NCI-H748 (cell line): ENCODE data around the gene RABGAP1L.
"Not testable (repeated sequence)": the region's sequence is repeated elsewhere in the genome, so short reads cannot be mapped to it uniquely, and the experiment has no call there.

Experiments
- DNase-seq: peaks from one replicate; lab custom pipeline; 2025; ENCODE audit not compliant: unreplicated experiment; lab: John Stamatoyannopoulos, UW

Gene RABGAP1L

GRCh38 chr1:174358344-174358743 lies 199.0 kb downstream of the RABGAP1L start:
- DNase-seq: peak; percentile 28

- DNase-seq: no peak
Observed at GRCh38 chr1:174358786-174359453, 199.6 kb downstream of the RABGAP1L start.

- no peak for DNase-seq
Observed at GRCh38 chr1:174359454-174359805, 200.1 kb downstream of the RABGAP1L start.

- no peak for DNase-seq
Observed at GRCh38 chr1:174364996-174365736, 205.8 kb downstream of the RABGAP1L start.

- no peak for DNase-seq
Observed at GRCh38 chr1:174366946-174367345, 207.6 kb downstream of the RABGAP1L start.

- no peak for DNase-seq
Observed at GRCh38 chr1:174367892-174368291, 208.6 kb downstream of the RABGAP1L start.

GRCh38 chr1:174376030-174376429 lies 216.7 kb downstream of the RABGAP1L start:
- no peak for DNase-seq

- no peak for DNase-seq
Observed at GRCh38 chr1:174391716-174392115, 232.4 kb downstream of the RABGAP1L start.

- DNase-seq: no peak
Observed at GRCh38 chr1:174393885-174394284, 234.6 kb downstream of the RABGAP1L start.

GRCh38 chr1:174397261-174397660 lies 237.9 kb downstream of the RABGAP1L start:
- DNase-seq: no peak

- no peak for DNase-seq
Observed at GRCh38 chr1:174398246-174398645, 238.9 kb downstream of the RABGAP1L start.

- no peak for DNase-seq
Observed at GRCh38 chr1:174399211-174399610, 239.9 kb downstream of the RABGAP1L start.

GRCh38 chr1:174401075-174401474 lies 241.8 kb downstream of the RABGAP1L start:
- no peak for DNase-seq

- DNase-seq: no peak
Observed at GRCh38 chr1:174405219-174405618, 245.9 kb downstream of the RABGAP1L start.

- no peak for DNase-seq
Observed at GRCh38 chr1:174406421-174406820, 247.1 kb downstream of the RABGAP1L start.

GRCh38 chr1:174407665-174408064 lies 248.3 kb downstream of the RABGAP1L start:
- no peak for DNase-seq

- no peak for DNase-seq
Observed at GRCh38 chr1:174408146-174408545, 248.8 kb downstream of the RABGAP1L start.

- DNase-seq: not testable (repeated sequence)
Observed at GRCh38 chr1:174409801-174410200, 250.5 kb downstream of the RABGAP1L start.

GRCh38 chr1:174413632-174414031 lies 254.3 kb downstream of the RABGAP1L start:
- DNase-seq: peak; percentile 60

GRCh38 chr1:174414203-174414602 lies 254.9 kb downstream of the RABGAP1L start:
- DNase-seq: no peak

- no peak for DNase-seq
Observed at GRCh38 chr1:174415506-174415905, 256.2 kb downstream of the RABGAP1L start.

- no peak for DNase-seq
Observed at GRCh38 chr1:174417921-174418320, 258.6 kb downstream of the RABGAP1L start.

- no peak for DNase-seq
Observed at GRCh38 chr1:174425121-174425520, 265.8 kb downstream of the RABGAP1L start.
